Ishikawa (cell line): ENCODE results near the gene GSTM4.

Source experiments
- CREB1 ChIP-seq: IDR thresholded peaks from 2 replicates; pipeline ENCODE4 v1.6.1; 2012; ENCODE audit warnings: low read depth
- EGR1 ChIP-seq: IDR thresholded peaks from 2 replicates; pipeline ENCODE4 v1.6.1; 2012
- FOXM1 ChIP-seq: IDR thresholded peaks from 2 replicates; pipeline ENCODE4 v1.6.1; 2012; ENCODE audit warnings: low read depth, borderline replicate concordance
- NFIC ChIP-seq: IDR thresholded peaks from 2 replicates; pipeline ENCODE4 v1.6.1; 2012
- TCF12 ChIP-seq: IDR thresholded peaks from 2 replicates; pipeline ENCODE4 v1.6.1; 2012; ENCODE audit warnings: low read depth
- YY1 ChIP-seq: IDR thresholded peaks from 2 replicates; pipeline ENCODE4 v1.6.1; 2012; ENCODE audit warnings: low read depth
- TF ChIP-seq, protein P1 (sequence below): IDR thresholded peaks from 2 replicates; pipeline ENCODE4 v1.6.1; 2012; ENCODE audit warnings: low read depth, mild to moderate bottlenecking

GSTM4 gene

GRCh38 chr1:109705411-109705810, 49.5 kb downstream of the GSTM4 start:
- no peak for TF ChIP-seq CREB1
- TF ChIP-seq NFIC, result no peak
- TF ChIP-seq FOXM1, result no peak
- TF ChIP-seq, protein P1, sequence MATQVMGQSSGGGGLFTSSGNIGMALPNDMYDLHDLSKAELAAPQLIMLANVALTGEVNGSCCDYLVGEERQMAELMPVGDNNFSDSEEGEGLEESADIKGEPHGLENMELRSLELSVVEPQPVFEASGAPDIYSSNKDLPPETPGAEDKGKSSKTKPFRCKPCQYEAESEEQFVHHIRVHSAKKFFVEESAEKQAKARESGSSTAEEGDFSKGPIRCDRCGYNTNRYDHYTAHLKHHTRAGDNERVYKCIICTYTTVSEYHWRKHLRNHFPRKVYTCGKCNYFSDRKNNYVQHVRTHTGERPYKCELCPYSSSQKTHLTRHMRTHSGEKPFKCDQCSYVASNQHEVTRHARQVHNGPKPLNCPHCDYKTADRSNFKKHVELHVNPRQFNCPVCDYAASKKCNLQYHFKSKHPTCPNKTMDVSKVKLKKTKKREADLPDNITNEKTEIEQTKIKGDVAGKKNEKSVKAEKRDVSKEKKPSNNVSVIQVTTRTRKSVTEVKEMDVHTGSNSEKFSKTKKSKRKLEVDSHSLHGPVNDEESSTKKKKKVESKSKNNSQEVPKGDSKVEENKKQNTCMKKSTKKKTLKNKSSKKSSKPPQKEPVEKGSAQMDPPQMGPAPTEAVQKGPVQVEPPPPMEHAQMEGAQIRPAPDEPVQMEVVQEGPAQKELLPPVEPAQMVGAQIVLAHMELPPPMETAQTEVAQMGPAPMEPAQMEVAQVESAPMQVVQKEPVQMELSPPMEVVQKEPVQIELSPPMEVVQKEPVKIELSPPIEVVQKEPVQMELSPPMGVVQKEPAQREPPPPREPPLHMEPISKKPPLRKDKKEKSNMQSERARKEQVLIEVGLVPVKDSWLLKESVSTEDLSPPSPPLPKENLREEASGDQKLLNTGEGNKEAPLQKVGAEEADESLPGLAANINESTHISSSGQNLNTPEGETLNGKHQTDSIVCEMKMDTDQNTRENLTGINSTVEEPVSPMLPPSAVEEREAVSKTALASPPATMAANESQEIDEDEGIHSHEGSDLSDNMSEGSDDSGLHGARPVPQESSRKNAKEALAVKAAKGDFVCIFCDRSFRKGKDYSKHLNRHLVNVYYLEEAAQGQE, result no peak
- no peak for TF ChIP-seq TCF12
- TF ChIP-seq YY1, result no peak
- TF ChIP-seq EGR1, result no peak
